ENCODE data around the gene FBLN7.

FBLN7 gene

GRCh38 chr2:112154246-112155117, 16.3 kb downstream of the FBLN7 start:
- ChIA-PET CTCF (no interaction called here), POLR2A (no interaction called here)
- H3K4me3 ChIP-seq (ENCODE audit: low read depth, low read length): no peak overlapping the region
- TF ChIP-seq, protein P1, sequence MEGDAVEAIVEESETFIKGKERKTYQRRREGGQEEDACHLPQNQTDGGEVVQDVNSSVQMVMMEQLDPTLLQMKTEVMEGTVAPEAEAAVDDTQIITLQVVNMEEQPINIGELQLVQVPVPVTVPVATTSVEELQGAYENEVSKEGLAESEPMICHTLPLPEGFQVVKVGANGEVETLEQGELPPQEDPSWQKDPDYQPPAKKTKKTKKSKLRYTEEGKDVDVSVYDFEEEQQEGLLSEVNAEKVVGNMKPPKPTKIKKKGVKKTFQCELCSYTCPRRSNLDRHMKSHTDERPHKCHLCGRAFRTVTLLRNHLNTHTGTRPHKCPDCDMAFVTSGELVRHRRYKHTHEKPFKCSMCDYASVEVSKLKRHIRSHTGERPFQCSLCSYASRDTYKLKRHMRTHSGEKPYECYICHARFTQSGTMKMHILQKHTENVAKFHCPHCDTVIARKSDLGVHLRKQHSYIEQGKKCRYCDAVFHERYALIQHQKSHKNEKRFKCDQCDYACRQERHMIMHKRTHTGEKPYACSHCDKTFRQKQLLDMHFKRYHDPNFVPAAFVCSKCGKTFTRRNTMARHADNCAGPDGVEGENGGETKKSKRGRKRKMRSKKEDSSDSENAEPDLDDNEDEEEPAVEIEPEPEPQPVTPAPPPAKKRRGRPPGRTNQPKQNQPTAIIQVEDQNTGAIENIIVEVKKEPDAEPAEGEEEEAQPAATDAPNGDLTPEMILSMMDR (IDR thresholded peaks at IDR 0.05; ENCODE audit: insufficient read depth, low read length, missing control alignments): no peak
- no peak for DNase-seq (ENCODE audit: low read depth, low spot score)

GRCh38 chr2:112155331-112156151, 17.4 kb downstream of the FBLN7 start:
- CTCF ChIA-PET: no interaction called here
- no peak overlapping the region for H3K4me3 ChIP-seq (ENCODE audit: low read depth, low read length)
- DNase-seq (ENCODE audit: low read depth, low spot score): no peak
- POLR2A ChIA-PET: no interaction called here
- TF ChIP-seq, protein P1 (IDR thresholded peaks at IDR 0.05; ENCODE audit: insufficient read depth, low read length, missing control alignments): no peak

- no peak for DNase-seq (ENCODE audit: low read depth, low spot score)
- H3K4me3 ChIP-seq (ENCODE audit: low read depth, low read length): no peak overlapping the region
- ChIA-PET CTCF (no interaction called here), POLR2A (no interaction called here)
- TF ChIP-seq, protein P1 (IDR thresholded peaks at IDR 0.05; ENCODE audit: insufficient read depth, low read length, missing control alignments): no peak
Measured at GRCh38 chr2:112156152-112156986, 18.2 kb downstream of the FBLN7 start.

GRCh38 chr2:112157472-112157871, 19.3 kb downstream of the FBLN7 start:
- CTCF ChIA-PET: no interaction called here
- H3K4me3 ChIP-seq (ENCODE audit: low read depth, low read length): no peak overlapping the region
- TF ChIP-seq, protein P1 (IDR thresholded peaks at IDR 0.05; ENCODE audit: insufficient read depth, low read length, missing control alignments): no peak
- no peak for DNase-seq (ENCODE audit: low read depth, low spot score)
- POLR2A ChIA-PET: no interaction called here

DNA sequence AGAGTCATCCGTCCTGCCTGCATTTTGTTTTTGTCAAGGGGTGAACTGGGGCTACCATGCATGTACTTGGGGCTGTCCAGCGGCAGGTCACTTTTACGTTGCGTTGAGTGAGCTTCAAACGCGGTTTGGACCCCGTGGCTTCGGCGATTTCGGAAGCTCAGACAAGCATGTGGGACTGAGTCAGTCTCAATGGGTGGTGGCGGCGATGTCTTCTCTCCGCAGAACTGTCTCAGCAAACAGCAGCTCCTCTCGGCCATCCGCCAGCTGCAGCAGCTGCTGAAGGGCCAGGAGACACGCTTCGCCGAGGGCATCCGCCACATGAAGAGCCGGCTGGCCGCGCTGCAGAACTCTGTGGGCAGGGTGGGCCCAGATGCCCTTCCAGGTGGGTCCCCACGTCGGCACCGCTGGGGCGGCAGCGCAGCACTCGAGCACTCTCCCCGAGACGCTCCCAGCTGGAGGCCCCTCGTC, 21.3 kb downstream of the FBLN7 start:
- ChIA-PET CTCF (no interaction called here), POLR2A (no interaction called here)
- TF ChIP-seq, protein P1 (IDR thresholded peaks at IDR 0.05; ENCODE audit: insufficient read depth, low read length, missing control alignments): no peak
- DNase-seq (ENCODE audit: low read depth, low spot score): no peak
- H3K4me3 ChIP-seq (ENCODE audit: low read depth, low read length): no peak overlapping the region
